ENCODE results near the gene HECTD2. TPM values are rescaled to one million over a fixed set of nuclear protein-coding genes. Genes with fewer than 3 reads are reported as not detected.
"Not testable (repeated sequence)": the region's sequence is repeated elsewhere in the genome, so short reads cannot be mapped to it uniquely, and the experiment has no call there.

Gene HECTD2
- total RNA-seq, 1 experiment from 2014 or later, result 11.5 TPM

DNA sequence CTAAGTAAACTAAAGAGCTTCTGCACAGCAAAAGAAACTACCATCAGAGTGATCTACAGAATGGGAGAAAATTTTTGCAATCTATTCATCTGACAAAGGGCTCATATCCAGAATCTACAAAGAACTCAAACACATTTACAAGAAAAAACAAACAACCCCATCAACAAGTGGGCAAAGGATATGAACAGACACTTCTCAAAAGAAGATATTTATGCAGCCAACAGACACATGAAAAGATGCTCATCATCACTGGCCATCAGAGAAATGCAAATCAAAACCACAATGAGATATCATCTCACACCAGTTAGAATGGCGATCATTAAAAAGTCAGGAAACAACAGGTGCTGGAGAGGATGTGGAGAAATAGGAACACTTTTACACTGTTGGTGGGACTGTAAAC is 124.6 kb downstream of the HECTD2 start:
- H3K27ac ChIP-seq (ENCODE audit: low read length); H3K4me3 ChIP-seq (ENCODE audit: low read depth in 2 of 2, low read length in 2 of 2); BruUV-seq (replicated peaks); DNase-seq (ENCODE audit: low read depth, low spot score); ATAC-seq; H3K36me3 ChIP-seq (ENCODE audit: control insufficient read depth, insufficient read depth, low read length); H3K4me1 ChIP-seq (ENCODE audit: control insufficient read depth, insufficient read depth, low read length); H3K9me3 ChIP-seq (ENCODE audit: control insufficient read depth, insufficient read depth, low read depth, low read length); CTCF ChIA-PET; in situ Hi-C loops (cut with HindIII; ENCODE audit: low pct_unique_long_range_greater_than_20kb, low sequenced_read_pairs); POLR2A ChIA-PET; intact Hi-C loops (cut with micrococcal nuclease; ENCODE audit: unreplicated experiment); H3K27me3 ChIP-seq (ENCODE audit: control insufficient read depth, insufficient read depth, low read length): not testable (repeated sequence)

DNA sequence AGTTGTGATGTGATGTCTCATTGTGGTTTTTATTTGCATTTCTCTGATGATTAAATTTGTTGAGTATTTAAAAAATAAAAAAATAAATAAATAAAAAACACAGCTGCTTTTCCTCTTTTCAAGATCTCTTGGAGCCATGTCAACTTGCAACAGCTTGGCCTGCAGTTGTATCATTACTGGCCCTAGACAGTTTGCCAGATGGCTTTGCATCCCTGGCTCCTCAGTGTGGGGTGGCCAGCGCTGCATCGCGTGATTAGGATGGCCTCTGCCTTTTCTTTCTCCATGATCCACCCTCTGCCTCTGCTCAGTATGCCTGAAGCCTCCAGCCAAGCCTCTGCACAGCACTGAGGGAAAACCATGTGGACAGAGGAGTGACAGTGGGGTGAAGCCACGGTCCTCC is 126.0 kb downstream of the HECTD2 start:
- no peak overlapping the region for H3K4me3 ChIP-seq (ENCODE audit: low read depth in 2 of 2, low read length in 2 of 2)
- CTCF ChIA-PET, result no interaction called here
- no peaks in the 10 kb centered on the region for H3K36me3 ChIP-seq (ENCODE audit: control insufficient read depth, insufficient read depth, low read length)
- ATAC-seq, result no peak
- no peak overlapping the region for H3K27ac ChIP-seq (ENCODE audit: low read length)
- no peaks in the 10 kb centered on the region; the same call in 1 of the 2 replicates for H3K4me1 ChIP-seq (ENCODE audit: control insufficient read depth, insufficient read depth, low read length)
- no TSS peak for BruUV-seq (replicated peaks)
- intact Hi-C loops (cut with micrococcal nuclease; ENCODE audit: unreplicated experiment), result no loop called here
- POLR2A ChIA-PET, result no interaction called here
- in situ Hi-C loops (cut with HindIII; ENCODE audit: low pct_unique_long_range_greater_than_20kb, low sequenced_read_pairs), result no loop called here
- H3K27me3 ChIP-seq (ENCODE audit: control insufficient read depth, insufficient read depth, low read length), result no peaks in the 10 kb centered on the region
- no peak for DNase-seq (ENCODE audit: low read depth, low spot score)
- TF ChIP-seq, protein P1, sequence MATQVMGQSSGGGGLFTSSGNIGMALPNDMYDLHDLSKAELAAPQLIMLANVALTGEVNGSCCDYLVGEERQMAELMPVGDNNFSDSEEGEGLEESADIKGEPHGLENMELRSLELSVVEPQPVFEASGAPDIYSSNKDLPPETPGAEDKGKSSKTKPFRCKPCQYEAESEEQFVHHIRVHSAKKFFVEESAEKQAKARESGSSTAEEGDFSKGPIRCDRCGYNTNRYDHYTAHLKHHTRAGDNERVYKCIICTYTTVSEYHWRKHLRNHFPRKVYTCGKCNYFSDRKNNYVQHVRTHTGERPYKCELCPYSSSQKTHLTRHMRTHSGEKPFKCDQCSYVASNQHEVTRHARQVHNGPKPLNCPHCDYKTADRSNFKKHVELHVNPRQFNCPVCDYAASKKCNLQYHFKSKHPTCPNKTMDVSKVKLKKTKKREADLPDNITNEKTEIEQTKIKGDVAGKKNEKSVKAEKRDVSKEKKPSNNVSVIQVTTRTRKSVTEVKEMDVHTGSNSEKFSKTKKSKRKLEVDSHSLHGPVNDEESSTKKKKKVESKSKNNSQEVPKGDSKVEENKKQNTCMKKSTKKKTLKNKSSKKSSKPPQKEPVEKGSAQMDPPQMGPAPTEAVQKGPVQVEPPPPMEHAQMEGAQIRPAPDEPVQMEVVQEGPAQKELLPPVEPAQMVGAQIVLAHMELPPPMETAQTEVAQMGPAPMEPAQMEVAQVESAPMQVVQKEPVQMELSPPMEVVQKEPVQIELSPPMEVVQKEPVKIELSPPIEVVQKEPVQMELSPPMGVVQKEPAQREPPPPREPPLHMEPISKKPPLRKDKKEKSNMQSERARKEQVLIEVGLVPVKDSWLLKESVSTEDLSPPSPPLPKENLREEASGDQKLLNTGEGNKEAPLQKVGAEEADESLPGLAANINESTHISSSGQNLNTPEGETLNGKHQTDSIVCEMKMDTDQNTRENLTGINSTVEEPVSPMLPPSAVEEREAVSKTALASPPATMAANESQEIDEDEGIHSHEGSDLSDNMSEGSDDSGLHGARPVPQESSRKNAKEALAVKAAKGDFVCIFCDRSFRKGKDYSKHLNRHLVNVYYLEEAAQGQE (IDR thresholded peaks at IDR 0.05; ENCODE audit: insufficient read depth in 1 of 2, low read depth in 2 of 2, low read length in 1 of 2), result no peak
- no peak for TF ChIP-seq POLR2AphosphoS5 (IDR thresholded peaks at IDR 0.05; ENCODE audit: low read depth, low read length)
- TF ChIP-seq, protein P2, sequence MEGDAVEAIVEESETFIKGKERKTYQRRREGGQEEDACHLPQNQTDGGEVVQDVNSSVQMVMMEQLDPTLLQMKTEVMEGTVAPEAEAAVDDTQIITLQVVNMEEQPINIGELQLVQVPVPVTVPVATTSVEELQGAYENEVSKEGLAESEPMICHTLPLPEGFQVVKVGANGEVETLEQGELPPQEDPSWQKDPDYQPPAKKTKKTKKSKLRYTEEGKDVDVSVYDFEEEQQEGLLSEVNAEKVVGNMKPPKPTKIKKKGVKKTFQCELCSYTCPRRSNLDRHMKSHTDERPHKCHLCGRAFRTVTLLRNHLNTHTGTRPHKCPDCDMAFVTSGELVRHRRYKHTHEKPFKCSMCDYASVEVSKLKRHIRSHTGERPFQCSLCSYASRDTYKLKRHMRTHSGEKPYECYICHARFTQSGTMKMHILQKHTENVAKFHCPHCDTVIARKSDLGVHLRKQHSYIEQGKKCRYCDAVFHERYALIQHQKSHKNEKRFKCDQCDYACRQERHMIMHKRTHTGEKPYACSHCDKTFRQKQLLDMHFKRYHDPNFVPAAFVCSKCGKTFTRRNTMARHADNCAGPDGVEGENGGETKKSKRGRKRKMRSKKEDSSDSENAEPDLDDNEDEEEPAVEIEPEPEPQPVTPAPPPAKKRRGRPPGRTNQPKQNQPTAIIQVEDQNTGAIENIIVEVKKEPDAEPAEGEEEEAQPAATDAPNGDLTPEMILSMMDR (IDR thresholded peaks at IDR 0.05), result no peak
- TF ChIP-seq TCF7L2 (IDR thresholded peaks at IDR 0.05; ENCODE audit: low read depth, low read length), result no peak
- TF ChIP-seq SIN3A (IDR thresholded peaks at IDR 0.05; ENCODE audit: borderline replicate concordance, insufficient read depth, low read depth, low read length), result no peak
- no peaks in the 10 kb centered on the region; the same call in 1 of the 2 replicates for H3K9me3 ChIP-seq (ENCODE audit: control insufficient read depth, insufficient read depth, low read depth, low read length)

DNA sequence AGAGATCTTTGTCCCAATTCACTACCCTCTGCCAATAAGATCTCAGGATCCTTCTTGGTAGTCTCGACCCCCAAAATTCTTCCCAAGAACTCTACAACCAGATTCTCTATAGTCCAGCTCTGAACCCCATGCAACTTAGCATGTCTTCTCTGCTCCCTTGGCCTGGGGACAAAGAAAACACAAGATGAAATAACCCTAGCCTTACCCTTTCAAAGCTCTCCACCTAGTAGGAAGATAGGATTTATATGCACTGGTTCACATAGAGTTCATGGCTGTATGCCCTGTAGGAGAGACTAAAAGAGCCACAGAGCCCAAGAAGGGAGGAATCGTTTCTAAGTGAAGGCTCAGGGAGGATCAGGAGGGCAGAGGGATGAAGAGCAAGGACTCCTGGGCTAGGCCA is 126.6 kb downstream of the HECTD2 start:
- ATAC-seq, result no peak
- in situ Hi-C loops (cut with HindIII; ENCODE audit: low pct_unique_long_range_greater_than_20kb, low sequenced_read_pairs) (no loop called here), intact Hi-C loops (cut with micrococcal nuclease; ENCODE audit: unreplicated experiment) (no loop called here)
- Histone ChIP-seq H3K4me3 (ENCODE audit: low read depth in 2 of 2, low read length in 2 of 2) (no peak overlapping the region), H3K9me3 (ENCODE audit: control insufficient read depth, insufficient read depth, low read depth, low read length) (no peaks in the 10 kb centered on the region; the same call in 1 of the 2 replicates), H3K27ac (ENCODE audit: low read length) (no peak overlapping the region), H3K27me3 (ENCODE audit: control insufficient read depth, insufficient read depth, low read length) (no peaks in the 10 kb centered on the region; the same call in 1 of the 2 replicates), H3K36me3 (ENCODE audit: control insufficient read depth, insufficient read depth, low read length) (no peaks in the 10 kb centered on the region), H3K4me1 (ENCODE audit: control insufficient read depth, insufficient read depth, low read length) (no peaks in the 10 kb centered on the region; the same call in 1 of the 2 replicates)
- TF ChIP-seq, protein P1 (IDR thresholded peaks at IDR 0.05; ENCODE audit: insufficient read depth in 1 of 2, low read depth in 2 of 2, low read length in 1 of 2), result no peak
- TF ChIP-seq TCF7L2 (IDR thresholded peaks at IDR 0.05; ENCODE audit: low read depth, low read length), result 0 out of 2 replicates have a peak, but pooled peaks have one; percentile 32
- ChIA-PET POLR2A (interaction anchor here (0.6 kb wide), 1 partner anchor 437 kb away, joined by 3 read pairs; no protein-coding TSS in a partner anchor), CTCF (no interaction called here)
- no peak for DNase-seq (ENCODE audit: low read depth, low spot score)
- no TSS peak for BruUV-seq (replicated peaks)
